RWPE2 (cell line): ENCODE results near the gene CCDC92.
"Not testable (repeated sequence)": the region's sequence is repeated elsewhere in the genome, so short reads cannot be mapped to it uniquely, and the experiment has no call there.

Experiments used
- ATAC-seq: fragments of 200-7000 bp; cut with Tn5 transposase; 3 replicates; pipeline ENCODE4 v1.9.1; 2021; ENCODE audit warnings: low read depth
- DNase-seq: peaks from one replicate; pipeline ENCODE4 v3.0.0-alpha.2; 2020; ENCODE audit warnings: low spot score
- H3K27ac ChIP-seq: fragments of 450-650 bp; 2 replicates; pipeline ENCODE4 v1.5.1; 2017; ENCODE audit warnings: mild to moderate bottlenecking; ENCODE audit not compliant: poor library complexity, severe bottlenecking
- H3K27me3 ChIP-seq: fragments of 250-450 bp; sonication (Bioruptor Pico); 2 replicates; pipeline ENCODE4 v1.5.1; 2021; ENCODE audit warnings: mild to moderate bottlenecking, moderate library complexity; ENCODE audit not compliant: insufficient read depth, poor library complexity, severe bottlenecking
- H3K36me3 ChIP-seq: fragments of 250-450 bp; sonication (Bioruptor Pico); 2 replicates; pipeline ENCODE4 v1.5.1; 2020; ENCODE audit warnings: low read depth, mild to moderate bottlenecking, moderate library complexity
- H3K4me1 ChIP-seq: fragments of 250-450 bp; sonication (Bioruptor Pico); 2 replicates; pipeline ENCODE4 v1.5.1; 2021; ENCODE audit warnings: mild to moderate bottlenecking, moderate library complexity; ENCODE audit not compliant: insufficient read depth, poor library complexity, severe bottlenecking
- H3K4me3 ChIP-seq: fragments of 250-450 bp; sonication (Bioruptor Pico); 2 replicates; pipeline ENCODE4 v1.5.1; 2021; ENCODE audit warnings: mild to moderate bottlenecking, moderate library complexity; ENCODE audit not compliant: severe bottlenecking
- H3K9me3 ChIP-seq: fragments of 250-450 bp; sonication (Bioruptor Pico); 2 replicates; pipeline ENCODE4 v1.5.1; 2021; ENCODE audit warnings: mild to moderate bottlenecking, moderate library complexity; ENCODE audit not compliant: severe bottlenecking
- CTCF ChIP-seq: fragments of 450-650 bp; IDR thresholded peaks from one replicate; pipeline ENCODE4 v1.5.1; 2017; ENCODE audit warnings: mild to moderate bottlenecking, moderate library complexity; ENCODE audit not compliant: poor library complexity, severe bottlenecking

CCDC92 gene

GRCh38 chr12:123948401-123948795 is 24.2 kb downstream of the CCDC92 start:
- ATAC-seq = no peak
- H3K9me3 ChIP-seq = no peaks in the 10 kb centered on the region
- no peak overlapping the region for H3K27ac ChIP-seq
- H3K36me3 ChIP-seq = no peaks in the 10 kb centered on the region
- H3K4me3 ChIP-seq = no peak overlapping the region
- DNase-seq = no peak
- H3K4me1 ChIP-seq = no peaks in the 10 kb centered on the region
- H3K27me3 ChIP-seq = no peaks in the 10 kb centered on the region
- TF ChIP-seq CTCF = no peak

GRCh38 chr12:123947531-123947930 is 25.1 kb downstream of the CCDC92 start:
- H3K36me3 ChIP-seq, ATAC-seq, H3K4me1 ChIP-seq, DNase-seq, H3K27ac ChIP-seq, H3K4me3 ChIP-seq, H3K9me3 ChIP-seq, H3K27me3 ChIP-seq: not testable (repeated sequence)

GRCh38 chr12:123946516-123947505 is 25.8 kb downstream of the CCDC92 start:
- DNase-seq, H3K9me3 ChIP-seq, H3K27me3 ChIP-seq, H3K36me3 ChIP-seq, H3K27ac ChIP-seq, H3K4me3 ChIP-seq, ATAC-seq, H3K4me1 ChIP-seq: not testable (repeated sequence)

- DNase-seq (no peak), ATAC-seq (no peak)
- Histone ChIP-seq H3K36me3 (peaks cover 5% of the 10 kb centered on the region; the same call in 1 of the 2 replicates), H3K4me3 (no peak overlapping the region), H3K4me1 (no peaks in the 10 kb centered on the region), H3K27me3 (no peaks in the 10 kb centered on the region), H3K9me3 (no peaks in the 10 kb centered on the region), H3K27ac (no peak overlapping the region)
- no peak for TF ChIP-seq CTCF
Measured at GRCh38 chr12:123946152-123946515, 26.5 kb downstream of the CCDC92 start.

- no peaks in the 10 kb centered on the region for H3K4me1 ChIP-seq
- peaks cover 5% of the 10 kb centered on the region; the same call in 1 of the 2 replicates for H3K36me3 ChIP-seq
- no peak overlapping the region for H3K4me3 ChIP-seq
- no peaks in the 10 kb centered on the region for H3K27me3 ChIP-seq
- ATAC-seq (no peak), DNase-seq (no peak)
- no peaks in the 10 kb centered on the region for H3K9me3 ChIP-seq
- no peak overlapping the region for H3K27ac ChIP-seq
- TF ChIP-seq CTCF = no peak
Measured at GRCh38 chr12:123945287-123946151, 27.1 kb downstream of the CCDC92 start.
